Mucosa of stomach (tissue), 1 donor: Measurements from ENCODE around the gene H1-8.

Experiments used
- H3K27me3 ChIP-seq: one replicate; pipeline ENCODE4 v1.7.0; 2013; ENCODE audit warnings: mild to moderate bottlenecking, low read length; ENCODE audit not compliant: control insufficient read depth, insufficient read depth
- H3K36me3 ChIP-seq: one replicate; pipeline ENCODE4 v1.7.0; 2013; ENCODE audit warnings: low read length; ENCODE audit not compliant: control insufficient read depth, insufficient read depth
- H3K4me1 ChIP-seq: one replicate; pipeline ENCODE4 v1.7.0; 2013; ENCODE audit warnings: mild to moderate bottlenecking, low read length; ENCODE audit not compliant: control insufficient read depth, insufficient read depth
- H3K4me3 ChIP-seq: one replicate; pipeline ENCODE4 v1.7.0; 2013; ENCODE audit warnings: low read length
- H3K9ac ChIP-seq: one replicate; pipeline ENCODE4 v1.7.0; 2013; ENCODE audit warnings: mild to moderate bottlenecking, low read length, moderate library complexity
- H3K9me3 ChIP-seq: one replicate; pipeline ENCODE4 v1.7.0; 2013; ENCODE audit warnings: mild to moderate bottlenecking, low read length, moderate library complexity; ENCODE audit not compliant: control insufficient read depth
- donor health status: Pancreatic carcinoma.

The H1-8 gene

DNA sequence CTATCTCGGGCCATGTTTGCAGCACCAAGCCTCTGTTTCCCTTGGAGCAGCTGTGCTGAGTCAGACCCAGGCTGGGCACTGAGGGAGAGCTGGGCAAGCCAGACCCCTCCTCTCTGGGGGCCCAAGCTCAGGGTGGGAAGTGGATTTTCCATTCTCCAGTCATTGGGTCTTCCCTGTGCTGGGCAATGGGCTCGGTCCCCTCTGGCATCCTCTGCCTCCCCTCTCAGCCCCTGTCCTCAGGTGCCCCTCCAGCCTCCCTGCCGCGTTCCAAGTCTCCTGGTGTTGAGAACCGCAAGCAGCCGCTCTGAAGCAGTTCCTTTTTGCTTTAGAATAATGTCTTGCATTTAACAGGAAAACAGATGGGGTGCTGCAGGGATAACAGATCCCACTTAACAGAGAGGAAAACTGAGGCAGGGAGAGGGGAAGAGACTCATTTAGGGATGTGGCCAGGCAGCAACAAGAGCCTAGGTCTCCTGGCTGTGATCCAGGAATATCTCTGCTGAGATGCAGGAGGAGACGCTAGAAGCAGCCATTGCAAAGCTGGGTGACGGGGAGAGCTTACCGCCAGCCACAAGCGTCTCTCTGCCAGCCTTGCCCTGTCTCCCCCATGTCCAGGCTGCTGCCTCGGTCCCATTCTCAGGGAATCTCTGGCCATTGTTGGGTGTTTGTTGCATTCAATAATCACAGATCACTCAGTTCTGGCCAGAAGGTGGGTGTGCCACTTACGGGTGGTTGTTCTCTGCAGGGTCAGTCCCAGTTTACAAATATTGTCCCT, 13.4 kb upstream of the H1-8 start:
- peaks cover 5% of the 10 kb centered on the region for H3K4me1 ChIP-seq
- no peaks in the 10 kb centered on the region for H3K27me3 ChIP-seq
- no peaks in the 10 kb centered on the region for H3K36me3 ChIP-seq
- no peaks in the 10 kb centered on the region for H3K9me3 ChIP-seq
- H3K9ac ChIP-seq = no peak overlapping the region
- no peak overlapping the region for H3K4me3 ChIP-seq

DNA sequence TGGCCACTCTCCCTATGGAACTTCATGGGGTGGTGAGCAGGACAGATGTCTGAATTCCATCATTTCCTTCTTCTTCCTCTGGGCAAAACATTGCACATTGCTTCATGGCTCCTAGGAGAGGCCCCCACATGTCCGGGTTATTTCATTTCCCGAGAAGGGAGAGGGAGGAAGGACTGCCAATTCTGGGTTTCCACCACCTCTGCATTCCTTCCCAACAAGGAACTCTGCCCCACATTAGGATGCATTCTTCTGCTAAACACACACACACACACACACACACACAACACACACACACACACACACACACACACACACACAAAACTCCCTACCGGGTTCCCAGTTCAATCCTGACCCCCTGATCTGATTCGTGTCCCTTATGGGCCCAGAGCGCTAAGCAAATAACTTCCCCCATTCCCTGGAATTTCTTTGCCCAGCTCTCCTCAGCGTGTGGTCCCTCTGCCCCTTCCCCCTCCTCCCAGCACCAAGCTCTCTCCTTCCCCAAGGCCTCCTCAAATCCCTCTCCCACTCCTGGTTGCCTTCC, 12.7 kb upstream of the H1-8 start:
- H3K9ac ChIP-seq = no peak overlapping the region
- no peak overlapping the region for H3K4me3 ChIP-seq
- H3K27me3 ChIP-seq = no peaks in the 10 kb centered on the region
- H3K36me3 ChIP-seq = no peaks in the 10 kb centered on the region
- H3K9me3 ChIP-seq = no peaks in the 10 kb centered on the region
- peaks cover 5% of the 10 kb centered on the region for H3K4me1 ChIP-seq

DNA sequence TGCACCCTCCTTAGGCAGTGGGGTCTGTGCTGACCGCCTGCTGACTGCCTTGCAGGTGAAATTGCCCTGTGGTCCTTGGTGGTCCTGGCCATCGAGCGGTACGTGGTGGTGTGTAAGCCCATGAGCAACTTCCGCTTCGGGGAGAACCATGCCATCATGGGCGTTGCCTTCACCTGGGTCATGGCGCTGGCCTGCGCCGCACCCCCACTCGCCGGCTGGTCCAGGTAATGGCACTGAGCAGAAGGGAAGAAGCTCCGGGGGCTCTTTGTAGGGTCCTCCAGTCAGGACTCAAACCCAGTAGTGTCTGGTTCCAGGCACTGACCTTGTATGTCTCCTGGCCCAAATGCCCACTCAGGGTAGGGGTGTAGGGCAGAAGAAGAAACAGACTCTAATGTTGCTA, 12.2 kb upstream of the H1-8 start:
- H3K36me3 ChIP-seq = no peaks in the 10 kb centered on the region
- no peak overlapping the region for H3K4me3 ChIP-seq
- peaks cover 5% of the 10 kb centered on the region for H3K4me1 ChIP-seq
- H3K9ac ChIP-seq = no peak overlapping the region
- H3K27me3 ChIP-seq = no peaks in the 10 kb centered on the region
- H3K9me3 ChIP-seq = no peaks in the 10 kb centered on the region

DNA sequence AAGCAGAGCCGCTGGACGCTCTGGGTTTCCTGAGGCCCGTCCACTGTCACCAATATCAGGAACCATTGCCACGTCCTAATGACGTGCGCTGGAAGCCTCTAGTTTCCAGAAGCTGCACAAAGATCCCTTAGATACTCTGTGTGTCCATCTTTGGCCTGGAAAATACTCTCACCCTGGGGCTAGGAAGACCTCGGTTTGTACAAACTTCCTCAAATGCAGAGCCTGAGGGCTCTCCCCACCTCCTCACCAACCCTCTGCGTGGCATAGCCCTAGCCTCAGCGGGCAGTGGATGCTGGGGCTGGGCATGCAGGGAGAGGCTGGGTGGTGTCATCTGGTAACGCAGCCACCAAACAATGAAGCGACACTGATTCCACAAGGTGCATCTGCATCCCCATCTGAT, 11.3 kb upstream of the H1-8 start:
- Histone ChIP-seq H3K4me1 (peaks cover 5% of the 10 kb centered on the region), H3K36me3 (no peaks in the 10 kb centered on the region), H3K27me3 (no peaks in the 10 kb centered on the region), H3K4me3 (no peak overlapping the region), H3K9me3 (no peaks in the 10 kb centered on the region), H3K9ac (no peak overlapping the region)

DNA sequence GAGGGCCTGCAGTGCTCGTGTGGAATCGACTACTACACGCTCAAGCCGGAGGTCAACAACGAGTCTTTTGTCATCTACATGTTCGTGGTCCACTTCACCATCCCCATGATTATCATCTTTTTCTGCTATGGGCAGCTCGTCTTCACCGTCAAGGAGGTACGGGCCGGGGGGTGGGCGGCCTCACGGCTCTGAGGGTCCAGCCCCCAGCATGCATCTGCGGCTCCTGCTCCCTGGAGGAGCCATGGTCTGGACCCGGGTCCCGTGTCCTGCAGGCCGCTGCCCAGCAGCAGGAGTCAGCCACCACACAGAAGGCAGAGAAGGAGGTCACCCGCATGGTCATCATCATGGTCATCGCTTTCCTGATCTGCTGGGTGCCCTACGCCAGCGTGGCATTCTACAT, 10.7 kb upstream of the H1-8 start:
- no peak overlapping the region for H3K4me3 ChIP-seq
- peaks cover 5% of the 10 kb centered on the region for H3K4me1 ChIP-seq
- H3K9ac ChIP-seq = no peak overlapping the region
- H3K9me3 ChIP-seq = no peaks in the 10 kb centered on the region
- H3K27me3 ChIP-seq = no peaks in the 10 kb centered on the region
- no peaks in the 10 kb centered on the region for H3K36me3 ChIP-seq

DNA sequence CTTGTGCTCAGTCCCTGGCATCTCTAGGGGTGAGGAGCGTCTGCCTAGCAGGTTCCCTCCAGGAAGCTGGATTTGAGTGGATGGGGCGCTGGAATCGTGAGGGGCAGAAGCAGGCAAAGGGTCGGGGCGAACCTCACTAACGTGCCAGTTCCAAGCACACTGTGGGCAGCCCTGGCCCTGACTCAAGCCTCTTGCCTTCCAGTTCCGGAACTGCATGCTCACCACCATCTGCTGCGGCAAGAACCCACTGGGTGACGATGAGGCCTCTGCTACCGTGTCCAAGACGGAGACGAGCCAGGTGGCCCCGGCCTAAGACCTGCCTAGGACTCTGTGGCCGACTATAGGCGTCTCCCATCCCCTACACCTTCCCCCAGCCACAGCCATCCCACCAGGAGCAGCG, 9.6 kb upstream of the H1-8 start:
- Histone ChIP-seq H3K9ac (no peak overlapping the region), H3K27me3 (no peaks in the 10 kb centered on the region), H3K4me3 (no peak overlapping the region), H3K9me3 (no peaks in the 10 kb centered on the region), H3K4me1 (peaks cover 5% of the 10 kb centered on the region), H3K36me3 (no peaks in the 10 kb centered on the region)

DNA sequence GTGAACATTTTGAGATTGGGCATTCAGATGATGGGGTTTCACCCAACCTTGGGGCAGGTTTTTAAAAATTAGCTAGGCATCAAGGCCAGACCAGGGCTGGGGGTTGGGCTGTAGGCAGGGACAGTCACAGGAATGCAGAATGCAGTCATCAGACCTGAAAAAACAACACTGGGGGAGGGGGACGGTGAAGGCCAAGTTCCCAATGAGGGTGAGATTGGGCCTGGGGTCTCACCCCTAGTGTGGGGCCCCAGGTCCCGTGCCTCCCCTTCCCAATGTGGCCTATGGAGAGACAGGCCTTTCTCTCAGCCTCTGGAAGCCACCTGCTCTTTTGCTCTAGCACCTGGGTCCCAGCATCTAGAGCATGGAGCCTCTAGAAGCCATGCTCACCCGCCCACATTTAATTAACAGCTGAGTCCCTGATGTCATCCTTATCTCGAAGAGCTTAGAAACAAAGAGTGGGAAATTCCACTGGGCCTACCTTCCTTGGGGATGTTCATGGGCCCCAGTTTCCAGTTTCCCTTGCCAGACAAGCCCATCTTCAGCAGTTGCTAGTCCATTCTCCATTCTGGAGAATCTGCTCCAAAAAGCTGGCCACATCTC, 8.4 kb upstream of the H1-8 start:
- no peaks in the 10 kb centered on the region for H3K36me3 ChIP-seq
- H3K4me3 ChIP-seq = no peak overlapping the region
- no peaks in the 10 kb centered on the region for H3K27me3 ChIP-seq
- no peaks in the 10 kb centered on the region for H3K9me3 ChIP-seq
- H3K9ac ChIP-seq = no peak overlapping the region
- peaks cover 5% of the 10 kb centered on the region for H3K4me1 ChIP-seq

DNA sequence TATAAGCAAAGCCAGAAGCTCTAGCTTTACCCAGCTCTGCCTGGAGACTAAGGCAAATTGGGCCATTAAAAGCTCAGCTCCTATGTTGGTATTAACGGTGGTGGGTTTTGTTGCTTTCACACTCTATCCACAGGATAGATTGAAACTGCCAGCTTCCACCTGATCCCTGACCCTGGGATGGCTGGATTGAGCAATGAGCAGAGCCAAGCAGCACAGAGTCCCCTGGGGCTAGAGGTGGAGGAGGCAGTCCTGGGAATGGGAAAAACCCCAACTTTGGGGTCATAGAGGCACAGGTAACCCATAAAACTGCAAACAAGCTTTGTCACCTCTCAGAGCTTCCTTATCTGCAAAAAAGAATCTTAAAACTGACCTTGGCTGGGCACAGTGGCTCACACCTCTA, 7.9 kb upstream of the H1-8 start:
- Histone ChIP-seq H3K4me3 (no peak overlapping the region), H3K27me3 (no peaks in the 10 kb centered on the region), H3K9ac (no peak overlapping the region), H3K36me3 (no peaks in the 10 kb centered on the region), H3K4me1 (peaks cover under 1% of the 10 kb centered on the region), H3K9me3 (no peaks in the 10 kb centered on the region)

DNA sequence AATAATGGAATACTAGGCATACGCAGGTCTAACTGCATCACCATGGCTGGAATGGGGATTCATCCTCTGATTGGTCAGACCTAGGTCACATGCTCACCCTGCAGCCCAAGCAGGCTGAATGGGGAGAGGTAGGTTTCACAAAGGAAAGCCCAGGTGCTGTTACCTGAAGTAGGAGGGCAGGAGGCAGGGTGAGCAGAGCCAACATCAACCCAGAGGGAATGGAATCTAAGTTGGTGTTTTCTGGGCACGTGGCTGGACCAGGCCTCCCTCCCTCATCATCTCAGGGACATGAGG, 6.7 kb upstream of the H1-8 start:
- Histone ChIP-seq H3K36me3 (no peaks in the 10 kb centered on the region), H3K4me3 (no peak overlapping the region), H3K4me1 (no peaks in the 10 kb centered on the region), H3K9ac (no peak overlapping the region), H3K9me3 (no peaks in the 10 kb centered on the region), H3K27me3 (no peaks in the 10 kb centered on the region)

DNA sequence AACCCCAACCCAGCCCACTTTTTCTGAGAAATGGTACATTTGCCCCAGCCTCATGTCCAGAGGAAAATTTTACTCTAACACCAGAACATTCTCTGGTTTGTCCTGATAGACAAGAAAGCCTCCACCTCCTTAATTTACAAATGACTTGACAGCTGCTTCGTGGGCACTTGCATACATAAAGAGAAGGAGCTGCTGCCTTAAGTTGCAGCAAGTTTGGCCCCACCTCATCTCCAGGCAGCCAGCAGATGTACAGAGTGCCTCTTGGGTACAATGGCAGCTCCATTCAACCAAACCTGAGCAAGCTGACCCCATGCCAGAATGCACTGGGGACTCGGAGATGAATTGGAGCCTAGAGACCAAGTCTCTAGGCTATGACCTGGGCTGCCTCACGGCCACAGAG, 6.2 kb upstream of the H1-8 start:
- Histone ChIP-seq H3K4me3 (no peak overlapping the region), H3K36me3 (no peaks in the 10 kb centered on the region), H3K9ac (no peak overlapping the region), H3K9me3 (no peaks in the 10 kb centered on the region), H3K27me3 (no peaks in the 10 kb centered on the region), H3K4me1 (no peaks in the 10 kb centered on the region)

DNA sequence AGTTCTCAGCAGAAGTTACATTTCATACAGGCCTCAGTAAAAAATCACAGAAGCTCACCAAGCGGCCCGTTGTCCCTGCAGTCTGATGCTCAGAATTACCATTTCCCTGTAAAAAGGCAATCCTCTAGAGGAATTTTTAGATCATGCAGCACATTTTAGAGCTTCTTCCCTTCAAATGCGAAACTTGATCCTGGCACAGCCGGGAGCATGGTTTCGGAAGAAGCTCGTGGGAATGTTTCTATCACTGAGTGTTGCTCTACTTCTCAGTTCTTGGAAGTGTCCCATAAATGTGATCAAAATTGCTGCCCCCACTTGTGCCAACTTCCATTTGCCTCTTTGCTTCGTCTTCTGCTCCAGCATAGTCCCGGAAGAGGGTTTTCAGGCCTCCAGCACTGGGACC, 3.8 kb upstream of the H1-8 start:
- Histone ChIP-seq H3K4me1 (no peaks in the 10 kb centered on the region), H3K9me3 (no peaks in the 10 kb centered on the region), H3K27me3 (no peaks in the 10 kb centered on the region), H3K4me3 (no peak overlapping the region), H3K9ac (no peak overlapping the region), H3K36me3 (no peaks in the 10 kb centered on the region)

DNA sequence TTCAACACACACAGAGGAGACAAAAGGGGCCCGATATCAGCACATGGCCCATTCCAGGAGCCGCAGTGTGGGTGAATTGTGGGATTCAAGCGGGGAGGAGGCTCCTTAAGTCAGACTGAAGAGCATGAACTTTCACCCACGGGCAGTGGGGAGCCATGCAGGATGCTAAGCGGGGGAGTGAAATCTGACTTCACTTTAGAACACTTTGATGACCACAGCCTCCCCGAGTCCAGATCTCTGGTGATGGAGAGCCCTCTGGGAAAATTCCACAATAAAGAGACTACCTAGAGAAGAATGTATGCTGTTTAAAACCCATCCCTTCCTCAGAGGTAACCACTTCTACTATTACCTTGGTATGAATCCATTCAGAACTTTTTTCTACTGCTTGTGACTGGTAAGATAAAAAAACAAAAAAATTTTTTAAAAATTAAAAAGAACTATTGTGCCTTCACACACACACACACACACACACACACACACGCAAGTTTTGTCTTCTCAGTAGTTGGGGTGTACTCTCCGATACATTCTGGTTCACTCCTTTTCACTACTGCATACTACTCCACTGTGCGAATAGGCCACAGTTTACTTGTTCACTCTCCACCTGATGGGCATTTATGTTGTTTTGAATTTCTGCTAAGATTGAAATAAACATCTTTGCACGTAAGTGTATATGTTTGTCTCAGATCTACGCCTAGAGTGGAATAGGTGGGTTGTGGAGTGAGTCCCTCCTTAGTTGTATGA, 2.0 kb upstream of the H1-8 start:
- H3K36me3 ChIP-seq = no peaks in the 10 kb centered on the region
- no peak overlapping the region for H3K4me3 ChIP-seq
- no peaks in the 10 kb centered on the region for H3K9me3 ChIP-seq
- no peak overlapping the region for H3K9ac ChIP-seq
- no peaks in the 10 kb centered on the region for H3K4me1 ChIP-seq
- no peaks in the 10 kb centered on the region for H3K27me3 ChIP-seq
